ENCODE data around the gene MVB12B.

MVB12B gene

GRCh38 chr9:126312584-126313551, 13.8 kb upstream of the MVB12B start:
- no peaks in the 10 kb centered on the region for H3K27me3 ChIP-seq
- TF ChIP-seq CTCF (IDR thresholded peaks at IDR 0.05) = no peak
- no peaks in the 10 kb centered on the region for H3K4me1 ChIP-seq
- no peaks in the 10 kb centered on the region for H3K9me3 ChIP-seq
- H3K36me3 ChIP-seq = no peaks in the 10 kb centered on the region
- H3K27ac ChIP-seq = no peak overlapping the region
- DNase-seq = no peak
- intact Hi-C loops (cut with DNase I; ENCODE audit: low total_unique reads) = no loop called here
- no peak overlapping the region for H3K4me3 ChIP-seq

DNA sequence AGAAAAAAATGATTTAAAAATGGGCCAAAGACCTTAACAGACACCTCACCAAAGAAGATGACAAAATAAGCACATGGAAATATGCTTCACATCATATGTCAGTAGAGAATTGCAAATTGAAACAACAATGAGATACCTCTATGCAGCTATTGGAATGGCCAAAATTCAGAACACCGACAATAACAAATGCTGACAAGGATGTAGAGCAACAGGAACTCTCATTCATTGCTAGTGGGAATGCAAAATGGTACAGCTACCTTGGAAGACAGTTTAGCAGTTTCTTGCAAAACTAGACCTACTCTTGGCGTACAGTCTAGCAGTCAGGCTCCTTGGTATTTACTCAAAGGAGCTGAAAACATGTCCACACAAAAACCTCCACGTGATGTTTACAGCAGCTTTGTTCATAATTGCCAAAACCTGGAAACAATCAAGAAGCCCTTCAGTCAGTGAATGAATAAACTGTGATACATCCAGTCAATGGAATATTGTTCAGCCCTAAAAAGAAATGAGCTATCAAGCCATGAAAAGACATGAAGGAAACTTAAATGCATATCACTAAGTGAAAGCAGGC, 10.5 kb upstream of the MVB12B start:
- H3K4me1 ChIP-seq = no peaks in the 10 kb centered on the region
- DNase-seq = no peak
- TF ChIP-seq CTCF (IDR thresholded peaks at IDR 0.05) = no peak
- H3K27me3 ChIP-seq = no peaks in the 10 kb centered on the region
- H3K27ac ChIP-seq = no peak overlapping the region
- no peak overlapping the region for H3K4me3 ChIP-seq
- no peaks in the 10 kb centered on the region for H3K36me3 ChIP-seq
- H3K9me3 ChIP-seq = no peaks in the 10 kb centered on the region
- intact Hi-C loops (cut with DNase I; ENCODE audit: low total_unique reads) = loop anchor here (5.0 kb wide), 1 partner anchor 81 kb away; no protein-coding TSS in a partner anchor

DNA sequence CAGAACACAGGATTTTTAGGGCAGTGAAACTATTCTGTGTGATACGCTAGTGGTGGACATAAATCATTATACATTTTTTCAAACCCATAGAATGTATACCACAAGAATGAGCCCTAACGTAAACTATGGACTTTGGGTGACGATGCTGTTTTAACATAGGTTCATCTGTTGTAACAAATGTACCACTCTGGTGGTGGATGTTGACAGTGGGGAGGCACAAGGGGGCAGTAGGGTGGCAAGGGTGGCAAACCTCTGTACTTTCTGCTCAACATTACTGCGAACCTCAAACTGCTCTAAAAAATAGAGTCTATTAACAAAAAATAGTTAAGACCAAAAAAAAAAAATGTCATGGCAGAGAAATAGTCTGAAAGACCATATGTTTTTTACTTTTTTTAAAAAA, 9.1 kb upstream of the MVB12B start:
- H3K27me3 ChIP-seq = no peaks in the 10 kb centered on the region
- no peaks in the 10 kb centered on the region for H3K9me3 ChIP-seq
- H3K4me3 ChIP-seq = no peak overlapping the region
- H3K36me3 ChIP-seq = no peaks in the 10 kb centered on the region
- H3K27ac ChIP-seq = no peak overlapping the region
- peak; percentile 24 to 29 for TF ChIP-seq CTCF (IDR thresholded peaks at IDR 0.05)
- DNase-seq = no peak
- no peaks in the 10 kb centered on the region for H3K4me1 ChIP-seq
- intact Hi-C loops (cut with DNase I; ENCODE audit: low total_unique reads) = loop anchor here (5.0 kb wide), 1 partner anchor 80 kb away; no protein-coding TSS in a partner anchor

DNA sequence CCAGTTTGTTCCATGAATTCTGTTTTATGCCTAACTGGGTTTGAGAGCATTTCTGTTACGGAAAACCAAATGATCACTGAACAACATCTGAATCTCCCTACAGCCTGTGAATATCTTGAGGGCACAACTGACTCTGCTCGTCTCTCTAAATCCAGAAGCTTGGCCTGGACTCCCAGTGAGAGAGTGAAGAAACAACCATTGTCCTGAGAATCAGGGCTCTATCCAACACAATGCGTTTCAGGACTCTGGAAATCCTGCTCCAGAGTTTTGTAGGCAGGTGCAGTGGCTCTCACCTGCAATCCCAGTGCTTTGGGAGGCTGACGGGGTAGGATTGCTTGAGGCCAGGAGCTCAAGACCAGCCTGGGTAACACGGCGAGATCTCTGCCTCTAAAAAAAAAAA, 7.8 kb upstream of the MVB12B start:
- intact Hi-C loops (cut with DNase I; ENCODE audit: low total_unique reads) = loop anchor here (5.0 kb wide), 1 partner anchor 78 kb away; no protein-coding TSS in a partner anchor
- Histone ChIP-seq H3K4me1 (no peaks in the 10 kb centered on the region), H3K27ac (no peak overlapping the region), H3K4me3 (no peak overlapping the region), H3K27me3 (no peaks in the 10 kb centered on the region), H3K9me3 (peaks cover 0 to under 1% (median 0%) of the 10 kb centered on the region in 3 donors), H3K36me3 (no peaks in the 10 kb centered on the region)
- TF ChIP-seq CTCF (IDR thresholded peaks at IDR 0.05) = no peak
- DNase-seq = no peak

GRCh38 chr9:126319671-126320070, 7.0 kb upstream of the MVB12B start:
- H3K9me3 ChIP-seq = peaks cover 0 to 9% (median 0%) of the 10 kb centered on the region in 3 donors
- no peak overlapping the region for H3K27ac ChIP-seq
- no peaks in the 10 kb centered on the region for H3K36me3 ChIP-seq
- H3K4me1 ChIP-seq = no peaks in the 10 kb centered on the region
- no peak for DNase-seq
- no peak for TF ChIP-seq CTCF (IDR thresholded peaks at IDR 0.05)
- no peak overlapping the region for H3K4me3 ChIP-seq
- intact Hi-C loops (cut with DNase I; ENCODE audit: low total_unique reads) = loop anchor here (5.0 kb wide), 1 partner anchor 78 kb away; no protein-coding TSS in a partner anchor
- H3K27me3 ChIP-seq = no peaks in the 10 kb centered on the region
